Renal pelvis (tissue), 4 donors: ENCODE measurements around the gene NFAT5. TPM values are rescaled to one million over a fixed set of nuclear protein-coding genes. Genes with fewer than 3 reads are reported as not detected.
A peak's percentile ranks its signal among the peaks of the same experiment; 100 is the strongest.

Experiments used
- DNase-seq: peaks from one replicate; pipeline ENCODE4 v3.0.0-alpha.2; 2013
- polyA plus RNA-seq, 3 donors: library from polyadenylated mRNA; unstranded; fragments of 120-200 nt; gene quantifications; one replicate each; pipeline ENCODE4 v1.2.1, GENCODE V29; 2013; ENCODE audit not compliant: insufficient read length in 3 of 3

NFAT5 gene
- polyA plus RNA-seq, 3 donors, result 29.5 to 68.1 (median 58.0) TPM

GRCh38 chr16:69593751-69594255 is 28.0 kb downstream of the NFAT5 start:
- DNase-seq, result peak; percentile 34

GRCh38 chr16:69595127-69596036 is 29.6 kb downstream of the NFAT5 start:
- no peak for DNase-seq

GRCh38 chr16:69596801-69597200 is 31.0 kb downstream of the NFAT5 start:
- DNase-seq, result no peak

GRCh38 chr16:69598045-69598444 is 32.3 kb downstream of the NFAT5 start:
- DNase-seq, result no peak

GRCh38 chr16:69599731-69600130 is 34.0 kb downstream of the NFAT5 start:
- no peak for DNase-seq

GRCh38 chr16:69600202-69600601 is 34.4 kb downstream of the NFAT5 start:
- DNase-seq, result no peak

GRCh38 chr16:69601250-69601649 is 35.5 kb downstream of the NFAT5 start:
- no peak for DNase-seq

GRCh38 chr16:69606985-69607384 is 41.2 kb downstream of the NFAT5 start:
- DNase-seq, result no peak

- no peak for DNase-seq
Observed at GRCh38 chr16:69607674-69608073, 41.9 kb downstream of the NFAT5 start.

GRCh38 chr16:69610356-69610755 is 44.6 kb downstream of the NFAT5 start:
- no peak for DNase-seq

GRCh38 chr16:69611103-69611640 is 45.4 kb downstream of the NFAT5 start:
- DNase-seq, result no peak

GRCh38 chr16:69613378-69614154 is 47.8 kb downstream of the NFAT5 start:
- DNase-seq, result no peak

GRCh38 chr16:69615528-69615927 is 49.8 kb downstream of the NFAT5 start:
- DNase-seq, result no peak

GRCh38 chr16:69616082-69616481 is 50.3 kb downstream of the NFAT5 start:
- no peak for DNase-seq

GRCh38 chr16:69618307-69618706 is 52.5 kb downstream of the NFAT5 start:
- DNase-seq, result no peak

- DNase-seq, result no peak
Observed at GRCh38 chr16:69618721-69619120, 53.0 kb downstream of the NFAT5 start.

- DNase-seq, result no peak
Observed at GRCh38 chr16:69619514-69619913, 53.7 kb downstream of the NFAT5 start.

- DNase-seq, result no peak
Observed at GRCh38 chr16:69620573-69620972, 54.8 kb downstream of the NFAT5 start.

GRCh38 chr16:69621225-69621624 is 55.5 kb downstream of the NFAT5 start:
- no peak for DNase-seq

GRCh38 chr16:69626256-69626655 is 60.5 kb downstream of the NFAT5 start:
- DNase-seq, result no peak

- DNase-seq, result no peak
Observed at GRCh38 chr16:69632828-69633227, 67.1 kb downstream of the NFAT5 start.

GRCh38 chr16:69633375-69633774 is 67.6 kb downstream of the NFAT5 start:
- no peak for DNase-seq
